DND-41 (cell line): Measurements from ENCODE around the gene TSSK6.
A peak's percentile ranks its signal among the peaks of the same experiment; 100 is the strongest.

Source experiments
- ATAC-seq: fragments of 200-7000 bp; cut with Tn5 transposase; 3 replicates; pipeline ENCODE4 v1.9.1; 2021; ENCODE audit warnings: low read depth; ENCODE audit not compliant: insufficient read depth
- DNase-seq: peaks from one replicate; pipeline ENCODE4 v3.0.0-alpha.2; 2020
- H2AFZ ChIP-seq: 2 replicates; pipeline ENCODE4 v1.6.0; 2012; ENCODE audit warnings: low read depth, low read length
- H3K27ac ChIP-seq: 2 replicates; pipeline ENCODE4 v1.5.1; 2012; ENCODE audit warnings: low read length, inconsistent platforms
- H3K27me3 ChIP-seq: fragments of 200-600 bp; sonication (generic); 2 replicates; pipeline ENCODE4 v1.6.0; 2012; ENCODE audit warnings: low read length, mild to moderate bottlenecking, inconsistent platforms; ENCODE audit not compliant: insufficient read depth, poor library complexity
- H3K36me3 ChIP-seq: 2 replicates; pipeline ENCODE4 v1.5.1; 2012; ENCODE audit warnings: low read length, inconsistent platforms; ENCODE audit not compliant: insufficient read depth
- H3K4me1 ChIP-seq: 2 replicates; pipeline ENCODE4 v1.5.1; 2012; ENCODE audit warnings: mild to moderate bottlenecking, low read length; ENCODE audit not compliant: insufficient read depth
- H3K4me2 ChIP-seq: 2 replicates; pipeline ENCODE4 v1.6.0; 2012; ENCODE audit warnings: mild to moderate bottlenecking, moderate library complexity, low read length, inconsistent platforms; ENCODE audit not compliant: insufficient read depth
- H3K4me3 ChIP-seq, 2 experiments: fragments of 200-600 bp in 1 of 2; shearing (Covaris generic) in 1 of 2; 2 replicates each; pipeline ENCODE4 v1.5.1; 2012 to 2016; ENCODE audit warnings: inconsistent platforms in 2 of 2, low read length in 2 of 2, mild to moderate bottlenecking in 2 of 2, low read depth in 1 of 2, moderate library complexity in 1 of 2
- H3K79me2 ChIP-seq: 2 replicates; pipeline ENCODE4 v1.6.0; 2012; ENCODE audit warnings: low read length, inconsistent platforms; ENCODE audit not compliant: insufficient read depth
- H3K9ac ChIP-seq: 2 replicates; pipeline ENCODE4 v1.6.0; 2012; ENCODE audit warnings: low read depth, mild to moderate bottlenecking, inconsistent platforms, low read length, moderate library complexity
- H3K9me3 ChIP-seq: 2 replicates; pipeline ENCODE4 v1.5.1; 2012; ENCODE audit warnings: low read length, moderate library complexity, mild to moderate bottlenecking, inconsistent platforms; ENCODE audit not compliant: insufficient read depth, severe bottlenecking
- H4K20me1 ChIP-seq: 2 replicates; pipeline ENCODE4 v1.6.0; 2012; ENCODE audit warnings: low read length; ENCODE audit not compliant: insufficient read depth
- CTCF ChIP-seq: IDR thresholded peaks from 2 replicates; pipeline ENCODE4 v1.5.1; 2012; ENCODE audit warnings: borderline replicate concordance, low read length, moderate library complexity, mild to moderate bottlenecking; ENCODE audit not compliant: poor library complexity, severe bottlenecking; ENCODE audit errors: extremely low read depth
- EZH2 ChIP-seq: IDR thresholded peaks from 3 replicates; pipeline ENCODE4 v1.6.1; 2012; ENCODE audit warnings: borderline replicate concordance, low read depth, mild to moderate bottlenecking, moderate library complexity, low read length, inconsistent platforms; ENCODE audit not compliant: severe bottlenecking

Gene TSSK6

GRCh38 chr19:19514881-19515641 lies at the start of gene TSSK6:
Gene TSSK6, minus strand, starts transcription at chr19:19515548. Its CDS starts 121 bp downstream, at chr19:19515427.
- no peaks in the 10 kb centered on the region for H3K27me3 ChIP-seq
- peaks cover 23% of the 10 kb centered on the region for H3K36me3 ChIP-seq
- no peak for DNase-seq
- no peak for TF ChIP-seq EZH2
- no peak for TF ChIP-seq CTCF
- H3K9ac ChIP-seq: peak within 1 kb of the TSS; percentile 82
- H4K20me1 ChIP-seq: peaks cover 11% of the 10 kb centered on the region; the same call in 1 of the 2 replicates
- H3K79me2 ChIP-seq: peaks cover 55% of the 10 kb centered on the region
- ATAC-seq: no peak
- H3K4me3 ChIP-seq: peak within 1 kb of the TSS; percentile 90 to 99
- peak within 1 kb of the TSS; percentile 88 for H3K27ac ChIP-seq
- H3K4me2 ChIP-seq: peak within 1 kb of the TSS; percentile 99
- H3K4me1 ChIP-seq: peaks cover 35% of the 10 kb centered on the region
- H3K9me3 ChIP-seq: no peaks in the 10 kb centered on the region
- H2AFZ ChIP-seq: peak within 1 kb of the TSS; percentile 92

DNA sequence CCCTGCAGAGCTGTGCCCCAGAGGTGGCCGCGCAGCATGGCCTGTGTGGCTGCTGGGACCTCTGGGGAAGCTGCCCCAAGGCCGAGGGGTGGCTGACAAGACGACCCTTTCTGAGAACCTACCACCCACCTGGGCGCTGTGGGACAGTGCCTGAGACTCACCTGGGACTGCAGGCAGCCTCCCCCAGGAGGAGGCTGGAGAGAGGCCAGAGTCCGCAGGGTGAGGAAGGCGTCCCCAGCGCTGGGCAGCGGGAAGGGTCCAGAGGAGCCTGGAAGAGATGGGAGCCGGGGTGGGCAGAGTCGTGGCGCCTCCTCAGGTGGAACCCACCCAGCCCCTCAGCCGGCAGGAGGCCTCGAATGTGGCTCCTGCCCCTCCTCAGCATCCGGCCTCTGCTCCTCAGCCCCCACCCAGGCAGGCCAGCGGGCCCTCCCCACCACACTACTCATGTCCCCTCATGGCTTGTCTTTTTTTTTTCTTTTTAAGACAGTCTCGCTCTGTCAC lies 48.0 kb upstream of the TSSK6 start:
- no peak for DNase-seq
- peaks cover 20% of the 10 kb centered on the region for H3K36me3 ChIP-seq
- no peaks in the 10 kb centered on the region for H3K27me3 ChIP-seq
- TF ChIP-seq EZH2 (no peak), CTCF (no peak)
- H3K4me2 ChIP-seq: no peak overlapping the region
- ATAC-seq: no peak
- H3K4me3 ChIP-seq: no peak overlapping the region
- no peaks in the 10 kb centered on the region for H3K4me1 ChIP-seq
- H4K20me1 ChIP-seq: no peaks in the 10 kb centered on the region
- no peaks in the 10 kb centered on the region for H3K9me3 ChIP-seq
- no peak overlapping the region for H3K27ac ChIP-seq
- H2AFZ ChIP-seq: no peak overlapping the region
- H3K79me2 ChIP-seq: no peaks in the 10 kb centered on the region
- H3K9ac ChIP-seq: no peak overlapping the region

- H3K4me1 ChIP-seq: no peaks in the 10 kb centered on the region
- ATAC-seq (peak; percentile 33; the same call in 1 of the 3 replicates), DNase-seq (no peak)
- H2AFZ ChIP-seq: no peak overlapping the region
- no peaks in the 10 kb centered on the region for H3K9me3 ChIP-seq
- H3K36me3 ChIP-seq: peaks cover 20% of the 10 kb centered on the region
- H3K9ac ChIP-seq: no peak overlapping the region
- no peak overlapping the region for H3K27ac ChIP-seq
- H3K4me2 ChIP-seq: no peak overlapping the region
- no peak overlapping the region for H3K4me3 ChIP-seq
- H3K79me2 ChIP-seq: no peaks in the 10 kb centered on the region
- TF ChIP-seq EZH2 (no peak), CTCF (peak; percentile 34)
- no peaks in the 10 kb centered on the region for H3K27me3 ChIP-seq
- H4K20me1 ChIP-seq: no peaks in the 10 kb centered on the region
Measured at GRCh38 chr19:19562665-19563347, 47.5 kb upstream of the TSSK6 start.
